H1 (cell line): ENCODE results near the gene ATP2B3. TPM values are rescaled to one million over a fixed set of nuclear protein-coding genes. Genes with fewer than 3 reads are reported as not detected.

Source experiments
- CTCF ChIA-PET: fragments of 300-600 bp; sonication (Branson Sonifier 250); formaldehyde crosslinking; loops from one replicate; lab custom pipeline; 2021; ENCODE audit not compliant: partially characterized antibody; lab: Charles Lee
- POLR2A ChIA-PET: fragments of 300-600 bp; sonication (Branson Sonifier 250); formaldehyde crosslinking; loops from one replicate; lab custom pipeline; 2021; ENCODE audit warnings: inconsistent platforms; ENCODE audit not compliant: partially characterized antibody; lab: Charles Lee
- DNase-seq, 2 experiments: peaks; one replicate each; pipeline versions ENCODE4 v3.0.0 to v3.0.0-alpha.2; 2010 to 2022; ENCODE audit warnings: low spot score in 2 of 2, low read depth in 1 of 2, mixed read lengths in 1 of 2
- FAIRE-seq: peaks from 2 replicates; lab custom pipeline; 2011; peaks lifted over from hg19 to GRCh38; lab: Jason Lieb, UNC
- H2AFZ ChIP-seq: 2 replicates; pipeline ENCODE4 v1.8.1; 2012; ENCODE audit warnings: low read length, inconsistent platforms
- H2AK5ac ChIP-seq: 2 replicates; pipeline ENCODE4 v1.6.1; 2013; ENCODE audit warnings: low read depth, low read length
- H2BK120ac ChIP-seq: replicated peaks from 2 replicates; pipeline ENCODE3; 2013; ENCODE audit warnings: low read depth, low read length, inconsistent platforms
- H2BK12ac ChIP-seq: 2 replicates; pipeline ENCODE4 v1.6.1; 2013; ENCODE audit warnings: low read depth, low read length
- H2BK15ac ChIP-seq: 2 replicates; pipeline ENCODE4 v1.6.1; 2013; ENCODE audit warnings: low read length
- H2BK20ac ChIP-seq: 2 replicates; pipeline ENCODE4 v1.6.1; 2013; ENCODE audit warnings: low read length
- H2BK5ac ChIP-seq: 2 replicates; pipeline ENCODE4 v1.6.1; 2013; ENCODE audit warnings: low read depth, low read length
- H3K14ac ChIP-seq: 2 replicates; pipeline ENCODE4 v1.6.1; 2013; ENCODE audit warnings: inconsistent platforms; ENCODE audit not compliant: insufficient read length
- H3K18ac ChIP-seq: 2 replicates; pipeline ENCODE4 v1.6.1; 2013; ENCODE audit warnings: low read length; ENCODE audit errors: extremely low read depth
- H3K23ac ChIP-seq: 2 replicates; pipeline ENCODE4 v1.6.1; 2013; ENCODE audit warnings: inconsistent platforms; ENCODE audit not compliant: insufficient read length
- H3K23me2 ChIP-seq: 2 replicates; pipeline ENCODE4 v1.6.1; 2013; ENCODE audit warnings: low read depth, low read length
- H3K27ac ChIP-seq: 2 replicates; pipeline ENCODE4 v1.6.1; 2011; ENCODE audit warnings: low read depth, low read length, inconsistent platforms
- H3K27me3 ChIP-seq, 4 experiments: replicated peaks in 1 of 4; 1 replicate in 1 of 4; 2 replicates in 3 of 4; pipeline versions ENCODE4 v1.6.1 to v1.8.1; 2011 to 2013; ENCODE audit warnings: low read length in 3 of 4, mild to moderate bottlenecking in 3 of 4, inconsistent platforms in 2 of 4, mixed read lengths in 2 of 4, moderate library complexity in 1 of 4; ENCODE audit not compliant: control insufficient read depth in 3 of 4, insufficient read depth in 3 of 4; ENCODE audit errors: extremely low read depth in 1 of 4
- H3K36me3 ChIP-seq, 4 experiments: 2 replicates each; pipeline versions ENCODE4 v1.6.1 to v1.8.1; 2011 to 2013; ENCODE audit warnings: mild to moderate bottlenecking in 4 of 4, low read length in 3 of 4, moderate library complexity in 2 of 4, control low read depth in 1 of 4, inconsistent platforms in 1 of 4; ENCODE audit not compliant: insufficient read depth in 4 of 4, control insufficient read depth in 2 of 4
- H3K4ac ChIP-seq: replicated peaks from 2 replicates; pipeline ENCODE3; 2013; ENCODE audit warnings: low read length, low read depth, mixed read lengths, inconsistent platforms; ENCODE audit not compliant: insufficient read length
- H3K4me1 ChIP-seq, 4 experiments: replicated peaks in 1 of 4; 1 replicate in 1 of 4; 2 replicates in 3 of 4; pipeline versions ENCODE4 v1.6.1 to v1.8.1; 2011 to 2013; ENCODE audit warnings: low read length in 3 of 4, inconsistent platforms in 2 of 4, mixed read lengths in 1 of 4; ENCODE audit not compliant: insufficient read depth in 4 of 4, control insufficient read depth in 3 of 4
- H3K4me2 ChIP-seq, 2 experiments: 2 replicates each; pipeline versions ENCODE4 v1.6.1 to v1.8.1; 2011 to 2013; ENCODE audit warnings: low read depth in 2 of 2, low read length in 2 of 2, control low read depth in 1 of 2, inconsistent platforms in 1 of 2, mild to moderate bottlenecking in 1 of 2; ENCODE audit not compliant: insufficient read depth in 1 of 2
- H3K4me3 ChIP-seq, 4 experiments: fragments of 200-600, 300-600 bp in 1 of 4; sonication (generic), shearing (Covaris generic), sonication (Bioruptor Twin) in 1 of 4; 2 replicates each; pipeline versions ENCODE4 v1.5.1 to v1.8.1; 2011 to 2016; ENCODE audit warnings: low read length in 4 of 4, low read depth in 3 of 4, control low read depth in 2 of 4, inconsistent platforms in 2 of 4, mild to moderate bottlenecking in 2 of 4, mixed read lengths in 1 of 4, moderate library complexity in 1 of 4; ENCODE audit not compliant: insufficient read depth in 2 of 4; ENCODE audit errors: extremely low read depth in 1 of 4
- H3K56ac ChIP-seq: replicated peaks from 2 replicates; pipeline ENCODE3; 2013; ENCODE audit warnings: low read depth, mild to moderate bottlenecking, mixed read lengths, low read length, inconsistent platforms; ENCODE audit not compliant: insufficient read length
- H3K79me1 ChIP-seq: 2 replicates; pipeline ENCODE4 v1.6.1; 2013; ENCODE audit warnings: low read depth, low read length, control low read depth
- H3K79me2 ChIP-seq, 2 experiments: 2 replicates each; pipeline versions ENCODE4 v1.6.1 to v1.8.1; 2012 to 2013; ENCODE audit warnings: low read length in 2 of 2, mild to moderate bottlenecking in 2 of 2, inconsistent platforms in 1 of 2; ENCODE audit not compliant: insufficient read depth in 2 of 2, control insufficient read depth in 1 of 2
- H3K9ac ChIP-seq, 4 experiments: replicated peaks in 1 of 4; 1 replicate in 1 of 4; 2 replicates in 3 of 4; pipeline versions ENCODE4 v1.6.1 to v1.8.1; 2011 to 2013; ENCODE audit warnings: low read depth in 3 of 4, low read length in 3 of 4, control low read depth in 2 of 4, mild to moderate bottlenecking in 2 of 4, moderate library complexity in 2 of 4, inconsistent platforms in 1 of 4; ENCODE audit errors: extremely low read depth in 1 of 4
- H3K9me3 ChIP-seq, 2 experiments: 2 replicates each; pipeline versions ENCODE4 v1.6.1 to v1.8.1; 2012 to 2013; ENCODE audit warnings: mild to moderate bottlenecking in 2 of 2, moderate library complexity in 2 of 2, control low read depth in 1 of 2, inconsistent platforms in 1 of 2, low read depth in 1 of 2, low read length in 1 of 2, mixed read lengths in 1 of 2; ENCODE audit not compliant: insufficient read depth in 2 of 2
- H4K20me1 ChIP-seq, 2 experiments: replicated peaks in 1 of 2; 2 replicates each; pipeline versions ENCODE3 to v1.8.1; 2011 to 2013; ENCODE audit warnings: inconsistent platforms in 2 of 2, low read length in 2 of 2, mild to moderate bottlenecking in 1 of 2; ENCODE audit not compliant: insufficient read depth in 2 of 2, control insufficient read depth in 1 of 2
- H4K5ac ChIP-seq: 2 replicates; pipeline ENCODE4 v1.6.1; 2013; ENCODE audit warnings: low read length, low read depth, mixed read lengths, inconsistent platforms; ENCODE audit not compliant: insufficient read length
- H4K8ac ChIP-seq: 2 replicates; pipeline ENCODE4 v1.8.0; 2013; ENCODE audit warnings: mild to moderate bottlenecking, moderate library complexity, low read length, inconsistent platforms; ENCODE audit not compliant: insufficient read depth; ENCODE audit errors: extremely low read depth
- H4K91ac ChIP-seq: replicated peaks from 2 replicates; pipeline ENCODE3; 2013; ENCODE audit warnings: low read length, mixed read lengths, inconsistent platforms; ENCODE audit not compliant: insufficient read length
- CBX5 ChIP-seq: fragments of 300-800, 300-1000 bp; sonication (generic); IDR thresholded peaks from 2 replicates; pipeline ENCODE4 v1.7.1; 2016; ENCODE audit warnings: antibody characterized with exemption, low read length, low read depth
- CHD1 ChIP-seq: IDR thresholded peaks from 2 replicates; pipeline ENCODE4 v1.6.1; 2012; ENCODE audit warnings: low read depth, low read length, improper control_type of control experiment
- PHF8 ChIP-seq: fragments of 200-600 bp; sonication (generic); conservative IDR thresholded peaks from 2 replicates; pipeline ENCODE4 v1.7.1; 2012; ENCODE audit warnings: low read depth, mild to moderate bottlenecking, inconsistent platforms, low read length, moderate library complexity
- POLR2A ChIP-seq, 2 experiments: IDR thresholded peaks; 1 replicate in 1 of 2; 2 replicates in 1 of 2; pipeline ENCODE4 v1.6.1; 2011; ENCODE audit warnings: low read depth in 2 of 2, low read length in 2 of 2, mild to moderate bottlenecking in 2 of 2; ENCODE audit errors: control extremely low read depth in 1 of 2
- SP4 ChIP-seq: IDR thresholded peaks from 2 replicates; pipeline ENCODE4 v1.6.1; 2012; ENCODE audit warnings: low read length, inconsistent platforms
- WGBS, 2 experiments: shearing (Covaris generic) in 1 of 2; methylation state at CpG; one replicate each; pipeline versions ENCODE4 v1.1.6 to v1.1.7; 2013 to 2015; ENCODE audit warnings: low lambda C conversion rate in 2 of 2, mixed read lengths in 2 of 2, inconsistent platforms in 1 of 2, low coverage in 1 of 2, missing lambda C conversion rate in 1 of 2; ENCODE audit not compliant: insufficient replicate concordance in 2 of 2, insufficient coverage in 1 of 2, insufficient read length in 1 of 2; ENCODE audit errors: extremely low coverage in 1 of 2, missing lambda C conversion rate in 1 of 2; 5-methylcytosine and 5-hydroxymethylcytosine counted together
- polyA plus RNA-seq, 7 experiments: library from polyadenylated mRNA; depleted of rRNA in 3 of 7; stranded (reverse) in 5 of 7; unstranded in 2 of 7; fragments of >200 nt in 5 of 7; fragments of 200-250 nt in 2 of 7; gene quantifications; 1 replicate in 5 of 7; 2 replicates in 1 of 7; 4 replicates in 1 of 7; pipeline versions ENCODE4 v1.2.1 to v1.2.3, GENCODE V29; 2011 to 2013; ENCODE audit warnings: missing spikeins in 2 of 7, mixed read lengths in 2 of 7
- total RNA-seq: library from RNA; stranded (reverse); fragmentation: NEBNext Ultra II Directional; extraction: Animal tissue kit (Norgen Biotek cat#: 25700); gene quantifications from 2 replicates; pipeline ENCODE4 v1.2.1, GENCODE V29; 2021

Gene ATP2B3
- total and polyA plus RNA-seq, 2 of the 8 experiments (the other 6 are each of a cell fraction or from before 2014, with no cell fraction given): 0.14 to 0.19 TPM

GRCh38 chrX:153556767-153557166 lies 39.3 kb downstream of the ATP2B3 start:
- Histone ChIP-seq H3K23me2 (no peaks in the 10 kb centered on the region), H4K5ac (no peak overlapping the region), H4K20me1 (no peaks in the 10 kb centered on the region), H3K79me2 (no peaks in the 10 kb centered on the region), H4K8ac (no peak overlapping the region), H3K18ac (no peak overlapping the region), H2AFZ (no peak overlapping the region), H3K56ac (no peak overlapping the region), H3K4me3 (no peak overlapping the region), H3K14ac (no peak overlapping the region), H3K9ac (no peak overlapping the region), H2BK20ac (no peak overlapping the region), H3K27me3 (no peaks in the 10 kb centered on the region; a peak in 1 of 7 replicates), H2AK5ac (no peak overlapping the region), H2BK5ac (no peak overlapping the region), H3K4ac (no peak overlapping the region), H3K23ac (no peak overlapping the region), H3K27ac (no peak overlapping the region), H2BK15ac (no peak overlapping the region), H3K4me2 (no peak overlapping the region), H3K9me3 (no peaks in the 10 kb centered on the region), H3K79me1 (no peaks in the 10 kb centered on the region), H4K91ac (no peak overlapping the region), H3K36me3 (no peaks in the 10 kb centered on the region), H3K4me1 (no peaks in the 10 kb centered on the region), H2BK120ac (no peak overlapping the region), H2BK12ac (no peak overlapping the region)
- 92% methylated on average over 9 of the region's 12 CpGs; no CpG with 5 or more reads in 1 of the 2 experiments for WGBS, 2 experiments
- ChIA-PET CTCF (interaction anchor here (0.9 to 7.9 kb wide), 10 partner anchors 8 to 111 kb away, joined by 3 to 51 read pairs (median 6); partner anchors contain the start of gene DUSP9), POLR2A (no interaction called here)
- FAIRE-seq: no peak
- DNase-seq: no peak
- TF ChIP-seq POLR2A (IDR thresholded peaks at IDR 0.05; ENCODE audit: control extremely low read depth in 1 of 2, low read depth in 2 of 2, low read length in 2 of 2) (no peak), CHD1 (no peak), CBX5 (no peak), PHF8 (no peak), SP4 (no peak)
